Subcutaneous abdominal adipose tissue (tissue), 5 donors: Measurements from ENCODE around the gene FLCN.
"Not testable (repeated sequence)": the region's sequence is repeated elsewhere in the genome, so short reads cannot be mapped to it uniquely, and the experiment has no call there.

Experiments
- H3K27ac ChIP-seq: one replicate; pipeline ENCODE4 v1.7.0; 2013; ENCODE audit warnings: low read depth, mild to moderate bottlenecking, inconsistent platforms, low read length, moderate library complexity
- H3K27me3 ChIP-seq, 5 donors: one replicate each; pipeline ENCODE4 v1.7.0; 2013; ENCODE audit warnings: low read length in 5 of 5, inconsistent platforms in 1 of 5; ENCODE audit not compliant: control insufficient read depth in 5 of 5, insufficient read depth in 4 of 5
- H3K36me3 ChIP-seq, 5 donors: one replicate each; pipeline ENCODE4 v1.7.0; 2013; ENCODE audit warnings: low read length in 5 of 5; ENCODE audit not compliant: control insufficient read depth in 5 of 5, insufficient read depth in 5 of 5
- H3K4me1 ChIP-seq, 5 donors: one replicate each; pipeline ENCODE4 v1.7.0; 2013; ENCODE audit warnings: low read length in 5 of 5, mild to moderate bottlenecking in 3 of 5, moderate library complexity in 1 of 5; ENCODE audit not compliant: control insufficient read depth in 5 of 5, insufficient read depth in 5 of 5
- H3K4me3 ChIP-seq, 5 donors: one replicate each; pipeline ENCODE4 v1.7.0; 2013; ENCODE audit warnings: low read length in 5 of 5, low read depth in 1 of 5
- H3K9ac ChIP-seq, 5 donors: one replicate each; pipeline ENCODE4 v1.7.0; 2013; ENCODE audit warnings: low read length in 5 of 5, mild to moderate bottlenecking in 4 of 5, moderate library complexity in 3 of 5
- H3K9me3 ChIP-seq, 5 donors: one replicate each; pipeline ENCODE4 v1.7.0; 2013; ENCODE audit warnings: low read length in 5 of 5; ENCODE audit not compliant: control insufficient read depth in 5 of 5
- donor health status: healthy.
- donor health status: healthy.
- donor health status: healthy.
- donor health status: healthy.
- donor health status: healthy.

FLCN gene

DNA sequence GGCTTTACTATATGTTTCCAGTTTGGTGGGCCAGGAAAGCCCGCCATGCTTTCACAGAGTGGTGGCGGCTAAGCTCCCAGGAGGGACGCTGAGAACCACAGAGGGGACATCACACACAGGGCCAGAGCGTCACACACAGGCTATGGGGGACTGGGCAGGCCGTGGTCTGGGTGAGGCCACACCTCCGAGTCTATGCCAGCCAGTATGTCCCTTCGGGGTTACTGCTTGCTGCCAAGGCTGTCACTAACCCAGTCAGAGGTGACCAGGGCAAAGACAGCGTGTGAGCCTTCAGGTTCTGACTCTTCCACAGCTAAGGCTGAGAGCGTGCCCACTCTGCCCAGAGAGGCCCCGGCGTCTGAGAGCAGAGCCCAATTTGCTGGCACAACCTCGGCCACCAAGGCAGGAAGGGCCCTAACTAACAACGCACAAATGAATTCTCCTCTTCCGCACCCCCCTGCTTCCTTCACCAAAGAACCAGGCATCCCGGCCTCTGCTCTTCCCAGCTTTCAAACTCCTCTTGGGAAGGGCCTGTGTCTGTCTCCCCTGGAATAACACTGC lies 33.7 kb downstream of the FLCN start:
- H3K4me3 ChIP-seq, result peak overlapping the region in 2 of 5 donors; percentile 11 to 37
- H3K27ac ChIP-seq, result peak overlapping the region; percentile 82
- peak overlapping the region in 2 of 5 donors; percentile 59 to 82 for H3K9ac ChIP-seq
- peaks cover 6 to 75% (median 69%) of the 10 kb centered on the region in 5 donors for H3K4me1 ChIP-seq
- peaks cover 0 to 12% (median 0%) of the 10 kb centered on the region in 5 donors for H3K36me3 ChIP-seq
- H3K9me3 ChIP-seq, result no peaks in the 10 kb centered on the region
- H3K27me3 ChIP-seq, result no peaks in the 10 kb centered on the region

DNA sequence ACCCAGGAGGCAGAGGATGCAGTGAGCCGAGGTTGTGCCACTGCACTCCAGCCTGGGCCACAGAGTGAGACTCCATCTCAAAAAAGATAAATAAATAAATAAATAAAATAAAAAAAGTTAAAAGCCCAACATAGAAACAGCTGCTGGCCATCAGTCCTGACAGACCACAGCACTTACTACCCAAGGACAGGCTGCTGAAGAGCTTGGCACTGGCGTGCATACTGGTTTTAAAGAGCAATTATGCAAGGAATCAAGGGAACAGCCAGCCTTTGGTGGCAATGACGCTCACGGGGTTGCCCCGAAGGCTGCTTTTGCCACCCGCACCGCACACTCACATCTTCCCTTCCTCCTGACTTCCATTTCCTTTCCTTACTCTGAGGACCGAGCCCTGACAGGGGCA lies 35.1 kb downstream of the FLCN start:
- Histone ChIP-seq H3K27ac (peak overlapping the region; percentile 82), H3K4me1 (peaks cover 6 to 72% (median 69%) of the 10 kb centered on the region in 5 donors), H3K27me3 (no peaks in the 10 kb centered on the region), H3K36me3 (peaks cover 0 to 12% (median 0%) of the 10 kb centered on the region in 5 donors), H3K9me3 (no peaks in the 10 kb centered on the region), H3K9ac (no peak overlapping the region), H3K4me3 (no peak overlapping the region)

DNA sequence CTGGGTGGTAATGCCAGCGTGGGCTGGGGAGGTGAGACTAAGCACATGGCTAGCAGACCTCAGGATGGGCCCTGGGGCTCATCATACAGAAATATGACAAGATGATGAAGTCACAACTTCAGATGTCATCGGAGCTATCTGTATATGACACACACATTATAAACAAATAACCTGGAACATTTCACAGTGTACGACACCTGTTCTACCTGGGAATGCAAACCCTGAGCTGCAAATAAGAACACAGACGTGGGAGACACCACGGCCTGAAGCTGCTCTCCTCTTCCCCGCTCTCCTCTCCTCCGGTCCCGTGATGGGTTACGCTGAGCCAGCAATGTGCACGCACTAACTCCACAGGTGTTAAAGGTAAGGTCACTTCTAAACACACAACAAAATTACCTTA lies 35.7 kb downstream of the FLCN start:
- peaks cover 0 to 12% (median 0%) of the 10 kb centered on the region in 5 donors for H3K36me3 ChIP-seq
- no peak overlapping the region for H3K4me3 ChIP-seq
- peaks cover 6 to 72% (median 64%) of the 10 kb centered on the region in 5 donors for H3K4me1 ChIP-seq
- H3K27me3 ChIP-seq, result no peaks in the 10 kb centered on the region
- H3K9ac ChIP-seq, result peak overlapping the region in 1 of 5 donors; percentile 44
- H3K9me3 ChIP-seq, result no peaks in the 10 kb centered on the region
- peak overlapping the region; percentile 69 for H3K27ac ChIP-seq

DNA sequence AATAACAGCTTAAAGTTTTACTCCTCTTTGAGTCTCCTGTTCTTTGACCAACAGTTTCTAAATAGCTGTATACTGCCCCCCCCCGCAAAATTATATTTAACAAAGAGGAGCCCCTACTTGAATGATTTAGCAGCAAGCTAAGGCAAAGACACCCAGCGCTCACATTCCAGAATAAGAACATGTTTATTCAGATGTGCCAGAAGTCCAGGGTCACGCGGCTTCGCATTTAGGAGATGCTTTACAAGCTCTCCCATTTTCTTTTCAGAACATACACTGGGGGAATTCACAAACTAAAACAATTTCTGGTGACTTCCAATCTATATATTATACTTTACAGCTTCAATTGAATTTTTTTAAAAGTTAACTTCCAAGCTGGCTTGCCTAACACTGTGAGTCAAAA lies 36.1 kb downstream of the FLCN start:
- Histone ChIP-seq H3K27ac (peak overlapping the region; percentile 69), H3K4me1 (peaks cover 6 to 68% (median 59%) of the 10 kb centered on the region in 5 donors), H3K27me3 (no peaks in the 10 kb centered on the region), H3K4me3 (no peak overlapping the region), H3K9me3 (no peaks in the 10 kb centered on the region), H3K9ac (peak overlapping the region in 2 of 5 donors; percentile 32 to 44), H3K36me3 (peaks cover 0 to 12% (median 0%) of the 10 kb centered on the region in 5 donors)

DNA sequence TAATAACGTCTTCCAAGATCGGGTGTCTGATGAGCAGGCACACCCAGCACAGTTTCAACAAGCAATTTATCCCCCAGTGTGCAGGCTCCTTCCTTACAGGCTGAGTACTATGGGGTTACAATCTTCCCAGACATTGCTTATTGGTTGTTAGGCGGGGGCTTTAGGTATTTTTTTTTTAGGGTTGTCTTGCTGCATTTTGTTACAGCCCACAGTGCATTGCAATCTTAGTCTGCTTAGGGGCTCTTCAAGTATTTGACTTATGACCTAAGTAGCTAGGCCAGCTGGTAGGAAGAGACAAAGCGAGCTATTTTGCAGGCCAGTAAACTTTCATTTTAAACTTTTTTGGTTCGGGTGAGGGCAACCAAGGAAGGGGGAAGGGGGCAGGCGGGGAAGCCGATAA lies 36.7 kb downstream of the FLCN start:
- no peak overlapping the region for H3K4me3 ChIP-seq
- peak overlapping the region in 1 of 5 donors; percentile 32 for H3K9ac ChIP-seq
- H3K27ac ChIP-seq, result peak overlapping the region; percentile 69
- H3K9me3 ChIP-seq, result no peaks in the 10 kb centered on the region
- H3K27me3 ChIP-seq, result no peaks in the 10 kb centered on the region
- peaks cover 0 to 12% (median 0%) of the 10 kb centered on the region in 5 donors for H3K36me3 ChIP-seq
- peaks cover 6 to 63% (median 54%) of the 10 kb centered on the region in 5 donors for H3K4me1 ChIP-seq

DNA sequence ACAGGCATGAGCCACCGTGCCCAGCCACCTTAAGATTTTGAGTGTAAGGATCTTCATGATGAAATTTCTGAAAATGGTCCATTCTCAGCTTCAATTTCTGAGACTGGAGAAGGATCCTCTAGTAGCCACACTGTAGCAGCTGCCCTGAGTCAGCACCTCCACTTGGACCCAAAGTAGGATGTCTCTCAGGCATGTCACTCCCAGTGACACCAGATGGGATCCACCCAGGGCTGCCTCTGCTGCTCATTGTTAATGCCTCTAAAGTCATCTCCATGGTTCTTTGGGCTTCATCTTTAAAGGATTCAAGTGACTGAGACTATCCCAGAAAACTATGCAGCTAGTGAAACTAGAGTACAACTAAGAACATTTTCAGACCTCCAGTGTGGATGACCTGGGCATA lies 38.7 kb downstream of the FLCN start:
- H3K9me3 ChIP-seq, result no peaks in the 10 kb centered on the region
- peaks cover 0 to 12% (median 0%) of the 10 kb centered on the region in 5 donors for H3K36me3 ChIP-seq
- no peak overlapping the region for H3K4me3 ChIP-seq
- H3K9ac ChIP-seq, result no peak overlapping the region
- H3K27ac ChIP-seq, result no peak overlapping the region
- peaks cover 6 to 42% (median 34%) of the 10 kb centered on the region in 5 donors for H3K4me1 ChIP-seq
- no peaks in the 10 kb centered on the region for H3K27me3 ChIP-seq

DNA sequence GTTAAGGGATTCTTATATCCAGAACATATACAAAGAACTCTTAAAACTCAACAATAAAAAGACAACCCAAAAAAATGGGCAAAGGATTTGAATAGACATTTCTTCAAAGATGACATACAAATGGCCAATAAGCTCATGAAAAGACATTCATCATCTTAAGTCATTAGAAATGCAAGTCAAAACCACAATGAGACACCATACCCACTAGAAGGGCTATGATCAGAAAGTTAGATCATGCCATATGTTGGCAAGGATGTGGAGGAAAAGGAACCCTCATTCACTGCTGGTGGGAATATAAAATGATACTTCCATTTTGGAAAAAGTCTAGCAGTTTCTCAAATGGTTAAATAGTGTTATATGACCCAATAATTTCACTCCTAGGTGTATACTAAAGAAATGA lies 40.2 kb downstream of the FLCN start:
- Histone ChIP-seq H3K27me3 (no peaks in the 10 kb centered on the region), H3K36me3 (peaks cover 0 to 5% (median 0%) of the 10 kb centered on the region in 5 donors), H3K27ac (no peak overlapping the region), H3K9ac (no peak overlapping the region), H3K9me3 (no peaks in the 10 kb centered on the region), H3K4me3 (no peak overlapping the region), H3K4me1 (peaks cover 3 to 27% (median 23%) of the 10 kb centered on the region in 5 donors)

DNA sequence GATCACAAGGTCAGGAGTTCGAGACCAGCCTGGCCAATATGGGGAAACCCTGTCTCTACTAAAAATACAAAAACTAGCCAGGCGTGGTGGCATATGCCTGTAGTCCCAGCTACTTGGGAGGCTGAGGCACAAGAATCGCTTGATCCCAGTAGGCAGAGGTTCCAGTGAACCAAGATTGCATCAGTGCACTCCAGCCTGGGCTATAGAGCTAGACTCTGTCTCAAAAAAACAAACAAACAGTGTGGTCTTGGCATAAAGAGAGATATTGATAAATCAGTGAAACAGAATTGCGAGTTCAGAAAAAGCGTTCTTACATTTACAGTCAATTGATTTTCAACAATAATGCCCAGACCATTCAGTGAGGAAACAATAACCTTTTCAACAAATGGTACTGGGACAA lies 41.5 kb downstream of the FLCN start:
- H3K27me3 ChIP-seq, H3K4me3 ChIP-seq, H3K27ac ChIP-seq, H3K9me3 ChIP-seq, H3K9ac ChIP-seq, H3K36me3 ChIP-seq: not testable (repeated sequence)
- H3K4me1 ChIP-seq, result peaks cover 0 to 20% (median 14%) of the 10 kb centered on the region in 5 donors

DNA sequence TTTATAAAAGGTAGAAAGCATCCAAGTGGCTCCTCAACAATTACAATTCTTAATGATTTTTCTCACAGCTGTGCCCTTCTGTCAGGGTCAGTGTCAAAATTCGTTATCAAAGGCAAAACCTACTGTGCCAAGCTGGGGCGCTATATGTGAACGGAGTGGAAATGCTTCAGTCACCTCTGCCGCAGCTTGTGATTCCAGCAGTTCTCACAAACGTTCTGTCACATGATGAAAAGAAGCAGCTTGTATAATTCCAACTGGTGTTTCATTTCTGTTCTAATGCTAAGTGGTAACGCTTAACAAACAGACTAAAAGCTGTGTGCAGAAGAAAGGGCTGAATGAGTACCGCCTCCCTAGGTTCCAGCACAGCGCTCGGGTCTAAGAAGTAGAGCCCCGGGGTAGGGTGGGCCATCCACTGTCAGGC lies 45.0 kb downstream of the FLCN start:
- Histone ChIP-seq H3K4me1 (peaks cover 0 to 24% (median 6%) of the 10 kb centered on the region in 5 donors), H3K27me3 (no peaks in the 10 kb centered on the region), H3K36me3 (peaks cover 0 to 27% (median 20%) of the 10 kb centered on the region in 5 donors), H3K9ac (no peak overlapping the region), H3K9me3 (no peaks in the 10 kb centered on the region), H3K4me3 (no peak overlapping the region), H3K27ac (peak overlapping the region; percentile 41)

DNA sequence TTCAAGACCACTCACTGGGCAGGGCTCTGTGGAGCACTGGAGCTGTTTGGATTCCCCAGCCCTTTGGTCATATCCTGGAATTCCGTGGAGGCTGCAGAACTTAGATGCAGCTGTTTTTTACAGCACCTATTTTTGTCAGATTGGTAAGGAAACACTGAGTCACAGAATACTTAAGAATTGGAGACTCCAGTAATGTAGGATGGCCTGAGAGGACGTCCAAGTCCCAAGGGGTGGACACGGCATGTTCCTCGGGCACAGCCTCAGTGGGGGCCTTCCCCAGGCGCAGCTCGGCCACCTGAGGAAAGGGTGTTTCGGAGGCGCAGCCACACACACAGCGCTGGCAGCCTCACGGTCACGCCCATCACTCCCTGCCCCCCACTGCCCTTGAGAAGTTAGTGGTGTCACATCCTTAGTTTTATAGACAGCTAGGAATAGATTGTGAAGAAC lies 45.6 kb downstream of the FLCN start:
- peaks cover 0 to 33% (median 23%) of the 10 kb centered on the region in 5 donors for H3K36me3 ChIP-seq
- H3K4me1 ChIP-seq, result peaks cover 0 to 30% (median 11%) of the 10 kb centered on the region in 5 donors
- H3K27ac ChIP-seq, result peak overlapping the region; percentile 41
- H3K9me3 ChIP-seq, result no peaks in the 10 kb centered on the region
- H3K4me3 ChIP-seq, result no peak overlapping the region
- no peaks in the 10 kb centered on the region for H3K27me3 ChIP-seq
- no peak overlapping the region for H3K9ac ChIP-seq
